Large intestine (tissue), 3 donors: ENCODE measurements around the gene ZEB2. TPM values are rescaled to one million over a fixed set of nuclear protein-coding genes. Genes with fewer than 3 reads are reported as not detected.

Experiments used
- DNase-seq, 2 donors: peaks; one replicate each; pipeline versions ENCODE4 v3.0.0 to v3.0.0-alpha.2; 2013
- H3K27ac ChIP-seq: one replicate; pipeline ENCODE4 v1.5.1; 2013; ENCODE audit warnings: low read length
- H3K27me3 ChIP-seq: 2 replicates; pipeline ENCODE4 v1.6.1; 2013; ENCODE audit warnings: low read length; ENCODE audit not compliant: control insufficient read depth, insufficient read depth
- H3K36me3 ChIP-seq: 2 replicates; pipeline ENCODE4 v1.6.1; 2013; ENCODE audit warnings: low read length; ENCODE audit not compliant: control insufficient read depth, insufficient read depth
- H3K4me1 ChIP-seq: one replicate; pipeline ENCODE4 v1.6.1; 2013; ENCODE audit warnings: low read length; ENCODE audit not compliant: control insufficient read depth, insufficient read depth
- H3K4me3 ChIP-seq: one replicate; pipeline ENCODE4 v1.5.1; 2013; ENCODE audit warnings: low read length
- H3K9me3 ChIP-seq: one replicate; pipeline ENCODE4 v1.6.1; 2013; ENCODE audit warnings: mild to moderate bottlenecking, low read depth, low read length, moderate library complexity; ENCODE audit not compliant: control insufficient read depth
- WGBS: methylation state at CpG from one replicate; pipeline ENCODE4 v1.1.5; 2013; ENCODE audit warnings: low lambda C conversion rate; ENCODE audit not compliant: insufficient coverage; 5-methylcytosine and 5-hydroxymethylcytosine counted together
- polyA plus RNA-seq: library from polyadenylated mRNA; unstranded; fragments of 120-200 nt; gene quantifications from one replicate; pipeline ENCODE4 v1.2.1, GENCODE V29; 2013

The ZEB2 gene
- polyA plus RNA-seq, 1 donor = 32.8 TPM

GRCh38 chr2:144472046-144472412 is 47.9 kb downstream of the ZEB2 start:
- Histone ChIP-seq H3K27ac (no peak overlapping the region), H3K27me3 (peaks cover 70% of the 10 kb centered on the region), H3K9me3 (no peaks in the 10 kb centered on the region), H3K36me3 (peaks cover 3% of the 10 kb centered on the region), H3K4me1 (no peaks in the 10 kb centered on the region), H3K4me3 (no peak overlapping the region)
- 100% methylated on average over 1 of the region's 2 CpGs for WGBS
- no peak for DNase-seq

GRCh38 chr2:144471305-144472045 is 48.4 kb downstream of the ZEB2 start:
- H3K27ac ChIP-seq = no peak overlapping the region
- DNase-seq = no peak
- no peaks in the 10 kb centered on the region for H3K4me1 ChIP-seq
- H3K9me3 ChIP-seq = no peaks in the 10 kb centered on the region
- peaks cover 3% of the 10 kb centered on the region for H3K36me3 ChIP-seq
- H3K4me3 ChIP-seq = no peak overlapping the region
- peaks cover 72% of the 10 kb centered on the region for H3K27me3 ChIP-seq
- 67% methylated on average over 1 of the region's 2 CpGs for WGBS

GRCh38 chr2:144470816-144471215 is 49.1 kb downstream of the ZEB2 start:
- DNase-seq = no peak
- H3K27me3 ChIP-seq = peaks cover 69% of the 10 kb centered on the region
- H3K4me1 ChIP-seq = no peaks in the 10 kb centered on the region
- H3K4me3 ChIP-seq = no peak overlapping the region
- peaks cover 3% of the 10 kb centered on the region for H3K36me3 ChIP-seq
- H3K27ac ChIP-seq = no peak overlapping the region
- 0% methylated on average over 1 of the region's 3 CpGs for WGBS
- no peaks in the 10 kb centered on the region for H3K9me3 ChIP-seq

- H3K36me3 ChIP-seq = peaks cover 3% of the 10 kb centered on the region
- no peak for DNase-seq
- H3K27ac ChIP-seq = no peak overlapping the region
- peaks cover 71% of the 10 kb centered on the region for H3K27me3 ChIP-seq
- no CpG with 5 or more reads among the region's 1 CpG for WGBS
- no peaks in the 10 kb centered on the region for H3K4me1 ChIP-seq
- no peak overlapping the region for H3K4me3 ChIP-seq
- no peaks in the 10 kb centered on the region for H3K9me3 ChIP-seq
These were observed 49.6 kb downstream of the ZEB2 start for GRCh38 chr2:144470334-144470733.

- no peak overlapping the region for H3K4me3 ChIP-seq
- H3K27ac ChIP-seq = no peak overlapping the region
- H3K4me1 ChIP-seq = no peaks in the 10 kb centered on the region
- no CpG with 5 or more reads among the region's 2 CpGs for whole genome bisulfite sequencing
- no peak for DNase-seq
- no peaks in the 10 kb centered on the region for H3K9me3 ChIP-seq
- H3K36me3 ChIP-seq = peaks cover 3% of the 10 kb centered on the region
- H3K27me3 ChIP-seq = peaks cover 71% of the 10 kb centered on the region
These were observed 50.1 kb downstream of the ZEB2 start for GRCh38 chr2:144469798-144470197.

- DNase-seq = no peak
- Histone ChIP-seq H3K27ac (no peak overlapping the region), H3K4me1 (no peaks in the 10 kb centered on the region), H3K36me3 (peaks cover 3% of the 10 kb centered on the region), H3K27me3 (peaks cover 66% of the 10 kb centered on the region), H3K4me3 (no peak overlapping the region), H3K9me3 (no peaks in the 10 kb centered on the region)
- 100% methylated on average over 1 of the region's 4 CpGs for WGBS
These were observed 50.9 kb downstream of the ZEB2 start for GRCh38 chr2:144468823-144469595.

GRCh38 chr2:144467502-144468137 is 52.3 kb downstream of the ZEB2 start:
- H3K27ac ChIP-seq = no peak overlapping the region
- DNase-seq = no peak

GRCh38 chr2:144466637-144467036 is 53.3 kb downstream of the ZEB2 start:
- DNase-seq = no peak
- peaks cover 66% of the 10 kb centered on the region for H3K27me3 ChIP-seq
- WGBS = 95% methylated on average over 4 of the region's 10 CpGs

More at GRCh38 chr2:144467502-144468137, 52.3 kb downstream of the ZEB2 start:
- Histone ChIP-seq H3K4me3 (no peak overlapping the region), H3K4me1 (no peaks in the 10 kb centered on the region), H3K36me3 (no peaks in the 10 kb centered on the region), H3K9me3 (no peaks in the 10 kb centered on the region), H3K27me3 (peaks cover 62% of the 10 kb centered on the region)
- WGBS = 29% methylated on average over 2 of the region's 4 CpGs

GRCh38 chr2:144465749-144466148 is 54.2 kb downstream of the ZEB2 start:
- no CpG with 5 or more reads among the region's 9 CpGs for WGBS
- Histone ChIP-seq H3K9me3 (no peaks in the 10 kb centered on the region), H3K27ac (no peak overlapping the region), H3K27me3 (peaks cover 67% of the 10 kb centered on the region), H3K36me3 (no peaks in the 10 kb centered on the region), H3K4me3 (no peak overlapping the region), H3K4me1 (no peaks in the 10 kb centered on the region)
- no peak for DNase-seq

More at GRCh38 chr2:144466637-144467036, 53.3 kb downstream of the ZEB2 start:
- H3K27ac ChIP-seq = no peak overlapping the region
- no peaks in the 10 kb centered on the region for H3K9me3 ChIP-seq
- no peaks in the 10 kb centered on the region for H3K36me3 ChIP-seq
- no peaks in the 10 kb centered on the region for H3K4me1 ChIP-seq
- no peak overlapping the region for H3K4me3 ChIP-seq

GRCh38 chr2:144464730-144465129 is 55.2 kb downstream of the ZEB2 start:
- Histone ChIP-seq H3K27me3 (peaks cover 66% of the 10 kb centered on the region), H3K36me3 (no peaks in the 10 kb centered on the region), H3K4me1 (no peaks in the 10 kb centered on the region), H3K4me3 (no peak overlapping the region), H3K9me3 (no peaks in the 10 kb centered on the region), H3K27ac (no peak overlapping the region)
- WGBS = 33% methylated on average over 2 of the region's 5 CpGs
- peak in 1 of 2 donors; percentile 15 for DNase-seq
